H7 (cell line): ENCODE measurements around the gene FAM13A. TPM values are rescaled to one million over a fixed set of nuclear protein-coding genes. Genes with fewer than 3 reads are reported as not detected.
"Not testable (repeated sequence)": the region's sequence is repeated elsewhere in the genome, so short reads cannot be mapped to it uniquely, and the experiment has no call there.

Source experiments
- DNase-seq: peaks from one replicate; pipeline ENCODE4 v3.0.0; 2012
- H3K27me3 ChIP-seq: 2 replicates; pipeline ENCODE4 v1.6.0; 2011; ENCODE audit warnings: mild to moderate bottlenecking, low read length; ENCODE audit not compliant: control insufficient read depth, insufficient read depth
- H3K36me3 ChIP-seq: replicated peaks from 2 replicates; pipeline ENCODE4 v1.5.1; 2011; ENCODE audit warnings: low read length; ENCODE audit not compliant: control insufficient read depth, insufficient read depth
- H3K4me3 ChIP-seq: 2 replicates; pipeline ENCODE4 v1.5.1; 2011; ENCODE audit warnings: low read depth, mild to moderate bottlenecking, control low read depth, low read length, moderate library complexity; ENCODE audit not compliant: insufficient read depth
- total RNA-seq: library from RNA; depleted of rRNA; stranded (reverse); fragments of >200 nt; shearing (Covaris generic); gene quantifications from 2 replicates; pipeline ENCODE4 v1.2.3, GENCODE V29; 2014; rRNA removed

FAM13A gene
- total RNA-seq: 7.1 and 13.9 TPM in 2 replicates

GRCh38 chr4:89056953-89057398 is at the start of gene FAM13A:
FAM13A (minus strand) TSS chr4:89057185; CDS start chr4:89056964, 221 bp downstream.
- Histone ChIP-seq H3K4me3 (peak within 1 kb of the TSS; percentile 47), H3K36me3 (no peaks in the 10 kb centered on the region), H3K27me3 (no peaks in the 10 kb centered on the region)
- DNase-seq: peak; percentile 60

DNA sequence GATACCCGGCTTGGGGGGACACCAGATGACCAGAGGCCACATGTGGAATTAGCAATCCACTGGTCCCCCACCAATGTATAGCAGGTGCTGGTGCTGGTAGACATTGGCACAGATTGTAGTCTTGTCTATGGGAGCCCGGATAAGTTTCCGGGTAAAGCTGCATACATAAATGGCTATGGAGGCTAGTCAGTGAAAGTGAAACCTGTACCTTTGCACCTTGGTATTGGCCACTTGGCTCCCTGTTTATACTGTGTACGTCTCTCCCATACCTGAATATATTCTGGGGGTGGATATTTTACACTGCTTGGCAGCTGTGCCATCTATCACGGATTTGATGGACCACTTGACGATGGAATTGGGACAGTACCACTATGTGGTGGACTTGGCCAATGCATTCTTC is 48.7 kb upstream of the FAM13A start:
- Histone ChIP-seq H3K36me3 (no peaks in the 10 kb centered on the region), H3K4me3 (no peak overlapping the region), H3K27me3 (peaks cover 17% of the 10 kb centered on the region)
- no peak for DNase-seq

DNA sequence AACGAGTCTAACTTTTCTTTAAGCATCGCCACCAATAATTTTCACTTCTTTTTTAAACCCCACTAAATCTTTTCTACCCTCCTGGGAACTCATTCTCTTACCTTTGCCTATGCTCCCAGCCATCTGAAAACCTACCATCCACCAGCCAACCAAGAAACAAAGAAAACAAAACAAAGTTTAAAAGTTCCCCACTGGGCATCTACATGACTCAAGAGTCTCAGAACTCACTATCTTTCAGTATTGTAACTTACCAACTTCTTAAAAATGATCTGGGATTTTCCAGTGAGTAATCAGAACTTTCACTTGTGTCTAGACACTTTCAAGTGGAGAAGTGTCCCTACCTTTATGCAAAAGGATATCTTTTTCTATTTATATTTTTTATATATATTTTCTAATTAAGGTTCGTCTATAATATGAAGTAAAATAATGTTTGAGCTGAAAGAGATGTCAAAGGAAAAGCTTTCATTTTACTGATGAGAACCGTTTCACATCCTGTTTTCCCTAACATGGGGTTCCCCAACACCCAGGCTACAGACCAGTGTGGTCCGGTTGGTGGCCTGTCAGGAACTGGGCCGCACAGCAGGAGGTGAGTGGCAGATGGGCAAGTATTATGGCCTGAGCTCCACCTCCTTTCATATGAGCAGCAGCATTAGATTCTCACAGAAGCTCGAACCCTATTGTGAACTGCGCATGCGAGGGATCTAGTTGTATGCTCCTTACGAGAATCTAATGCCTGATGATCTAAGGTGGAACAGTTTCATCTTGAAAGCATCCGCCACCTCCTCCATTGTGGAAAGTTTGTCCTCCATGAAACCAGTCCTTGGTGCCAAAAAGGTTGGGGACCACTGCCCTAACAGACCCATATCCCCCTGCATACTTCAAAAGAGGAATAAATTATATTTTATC is 44.5 kb upstream of the FAM13A start:
- H3K27me3 ChIP-seq: no peaks in the 10 kb centered on the region
- no peak for DNase-seq
- H3K36me3 ChIP-seq: no peaks in the 10 kb centered on the region
- no peak overlapping the region for H3K4me3 ChIP-seq

DNA sequence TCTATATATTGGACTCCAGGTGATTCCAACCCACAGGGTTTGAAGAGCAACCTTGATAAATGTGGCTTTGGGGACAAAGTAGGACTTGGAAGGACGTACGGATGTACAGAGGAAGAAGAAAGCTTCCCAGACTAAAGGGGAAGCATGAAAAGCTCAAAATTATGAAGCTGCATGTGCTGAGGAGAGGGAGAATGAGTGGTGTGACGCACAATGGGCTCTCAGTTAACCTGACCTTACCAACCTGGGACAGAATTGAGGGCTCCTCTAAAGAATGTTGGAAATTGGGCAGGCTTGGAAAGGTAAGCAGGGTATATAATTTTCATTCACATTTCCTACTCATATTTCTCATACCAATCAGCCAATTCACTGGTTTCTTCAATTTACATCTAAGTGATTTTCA is 43.9 kb upstream of the FAM13A start:
- no peaks in the 10 kb centered on the region for H3K36me3 ChIP-seq
- H3K27me3 ChIP-seq: no peaks in the 10 kb centered on the region
- H3K4me3 ChIP-seq: no peak overlapping the region
- no peak for DNase-seq

DNA sequence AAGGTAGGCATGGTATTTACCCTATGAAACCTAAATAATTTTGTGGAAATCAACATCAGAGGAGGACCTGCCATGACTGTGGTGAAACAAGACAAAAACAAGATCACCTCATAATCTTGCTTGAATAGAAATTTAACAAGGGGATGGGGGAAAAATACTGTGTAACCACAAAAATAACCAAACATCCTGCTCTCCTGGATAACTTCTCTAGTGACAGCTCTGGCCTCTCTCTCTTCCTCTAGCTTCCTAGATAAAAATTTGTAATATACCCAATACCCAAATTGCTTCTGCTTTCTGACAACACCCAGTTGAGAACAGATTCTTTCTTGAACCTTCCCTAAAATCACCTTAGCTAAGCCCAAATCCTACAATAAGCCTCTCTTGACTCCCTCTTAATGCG is 42.5 kb upstream of the FAM13A start:
- H3K36me3 ChIP-seq: no peaks in the 10 kb centered on the region
- no peaks in the 10 kb centered on the region for H3K27me3 ChIP-seq
- DNase-seq: no peak
- H3K4me3 ChIP-seq: no peak overlapping the region

GRCh38 chr4:89099034-89099433 is 42.0 kb upstream of the FAM13A start:
- no peak overlapping the region for H3K4me3 ChIP-seq
- no peaks in the 10 kb centered on the region for H3K36me3 ChIP-seq
- no peaks in the 10 kb centered on the region for H3K27me3 ChIP-seq
- DNase-seq: no peak

DNA sequence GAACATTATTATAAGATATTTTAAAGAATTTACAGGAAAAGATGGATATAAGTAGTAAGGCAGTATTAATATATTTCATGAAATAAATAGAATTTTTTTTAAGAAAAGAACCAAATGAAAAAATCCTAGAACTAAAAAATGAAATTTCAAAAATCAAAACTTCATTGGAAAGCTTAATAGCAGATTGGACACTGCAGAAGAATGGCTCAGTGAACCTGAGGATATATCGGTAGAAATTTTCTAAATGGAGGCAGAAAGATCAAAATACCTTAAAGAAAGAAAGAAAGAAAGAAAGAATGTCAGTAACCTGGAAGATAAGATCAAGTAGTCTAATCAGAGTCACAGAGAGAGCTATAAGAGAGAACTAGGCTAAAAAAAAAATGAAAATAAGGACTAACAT is 21.3 kb upstream of the FAM13A start:
- Histone ChIP-seq H3K36me3 (no peaks in the 10 kb centered on the region), H3K27me3 (no peaks in the 10 kb centered on the region)

GRCh38 chr4:89077761-89078160 is 20.8 kb upstream of the FAM13A start:
- no peak for DNase-seq
- Histone ChIP-seq H3K27me3 (no peaks in the 10 kb centered on the region), H3K4me3 (no peak overlapping the region), H3K36me3 (no peaks in the 10 kb centered on the region)

More for the DNA sequence above, 21.3 kb upstream of the FAM13A start:
- no peak for DNase-seq
- H3K4me3 ChIP-seq: no peak overlapping the region

GRCh38 chr4:89072921-89073320 is 15.9 kb upstream of the FAM13A start:
- no peaks in the 10 kb centered on the region for H3K36me3 ChIP-seq
- no peak for DNase-seq
- no peaks in the 10 kb centered on the region for H3K27me3 ChIP-seq
- no peak overlapping the region for H3K4me3 ChIP-seq

- no peaks in the 10 kb centered on the region for H3K27me3 ChIP-seq
- no peak overlapping the region for H3K4me3 ChIP-seq
- no peak for DNase-seq
- H3K36me3 ChIP-seq: no peaks in the 10 kb centered on the region
These were observed 14.3 kb upstream of the FAM13A start for GRCh38 chr4:89071311-89071710.

DNA sequence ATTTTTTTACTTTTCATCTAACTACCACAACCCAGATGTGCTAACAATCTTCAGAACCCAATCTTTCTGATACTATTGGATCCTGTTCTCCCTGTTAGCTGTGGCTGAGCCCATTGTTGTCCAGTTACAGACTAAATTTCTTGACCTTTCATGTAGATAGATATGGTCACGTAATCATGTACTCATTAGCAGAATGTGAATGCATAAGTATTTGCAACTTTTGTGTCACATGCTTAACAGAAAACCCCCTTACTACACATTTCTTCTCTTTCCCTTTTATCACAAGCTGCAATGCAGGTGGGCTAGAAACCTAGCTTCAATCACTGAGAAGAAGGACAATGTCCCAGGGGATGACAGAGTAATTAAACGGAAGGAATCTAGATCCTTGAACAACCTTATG is 13.1 kb upstream of the FAM13A start:
- DNase-seq: no peak
- no peaks in the 10 kb centered on the region for H3K36me3 ChIP-seq
- no peaks in the 10 kb centered on the region for H3K27me3 ChIP-seq
- no peak overlapping the region for H3K4me3 ChIP-seq

DNA sequence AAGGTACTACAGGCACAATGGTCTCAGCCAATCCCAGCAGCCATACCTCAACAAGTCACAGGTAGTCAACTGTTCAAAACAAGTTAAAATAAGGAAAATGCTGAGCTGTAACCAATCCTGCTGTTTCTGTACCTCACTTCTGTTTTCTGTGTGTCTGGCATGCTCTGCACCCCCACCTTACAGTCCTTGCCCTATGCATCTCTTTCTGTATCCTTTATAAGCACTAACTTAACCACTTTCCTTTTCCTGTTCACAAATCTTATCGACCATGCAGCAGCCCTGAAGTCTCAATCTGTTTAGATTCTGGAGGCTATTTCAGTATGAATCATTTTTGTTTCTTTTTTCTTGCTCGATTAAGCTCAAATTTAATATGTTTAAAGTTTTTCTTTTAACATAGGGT is 12.5 kb upstream of the FAM13A start:
- no peak for DNase-seq
- H3K4me3 ChIP-seq: no peak overlapping the region
- H3K36me3 ChIP-seq: no peaks in the 10 kb centered on the region
- H3K27me3 ChIP-seq: no peaks in the 10 kb centered on the region

DNA sequence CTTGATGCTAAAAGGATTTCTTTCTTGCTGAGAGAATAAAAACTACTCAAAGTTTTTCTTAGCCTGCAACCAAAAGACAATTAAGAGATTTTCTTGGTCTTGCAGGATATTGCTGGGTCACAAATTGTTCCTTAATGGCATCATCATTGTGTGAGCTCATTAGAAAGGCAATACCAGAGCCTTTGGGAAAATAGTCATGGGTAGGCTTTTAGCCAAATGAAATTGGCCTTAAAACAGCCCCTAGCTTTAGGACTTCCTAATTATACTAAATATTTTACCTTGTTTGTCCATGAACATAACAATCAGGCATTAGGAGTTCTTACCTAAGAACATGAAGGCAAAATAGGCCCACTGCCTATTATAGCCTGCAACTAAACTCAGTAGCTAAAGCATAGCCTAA is 10.4 kb upstream of the FAM13A start:
- Histone ChIP-seq H3K27me3 (no peaks in the 10 kb centered on the region), H3K36me3 (no peaks in the 10 kb centered on the region), H3K4me3 (no peak overlapping the region)
- DNase-seq: no peak

DNA sequence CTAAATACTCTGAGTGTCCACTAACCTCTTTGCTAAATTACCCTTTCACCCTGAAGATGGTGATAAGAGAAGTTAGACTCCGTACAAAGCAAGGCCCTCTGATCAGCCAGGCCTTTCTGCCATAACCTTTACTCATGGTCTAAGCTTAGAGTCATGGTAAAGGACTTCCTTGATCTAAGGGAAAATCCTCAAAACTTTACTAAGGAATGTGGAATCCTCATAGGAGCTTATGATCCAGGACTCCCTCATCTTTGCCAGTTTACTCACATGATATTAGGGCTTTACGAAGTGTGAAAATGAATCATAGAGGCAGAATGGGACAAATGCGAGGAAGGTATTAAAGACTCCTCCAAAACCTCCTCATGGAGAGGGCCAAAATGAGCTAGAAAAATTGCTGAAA is 7.9 kb upstream of the FAM13A start:
- Histone ChIP-seq H3K4me3 (no peak overlapping the region), H3K36me3 (no peaks in the 10 kb centered on the region), H3K27me3 (no peaks in the 10 kb centered on the region)
- DNase-seq: no peak

GRCh38 chr4:89057844-89058243 is 859 bp upstream of the FAM13A start:
- H3K4me3 ChIP-seq, DNase-seq: not testable (repeated sequence)

More at GRCh38 chr4:89057844-89058243, 859 bp upstream of the FAM13A start:
- not testable (repeated sequence) for H3K36me3 ChIP-seq, H3K27me3 ChIP-seq
